Measurements from ENCODE around the gene WBP2. TPM values are rescaled to one million over a fixed set of nuclear protein-coding genes. Genes with fewer than 3 reads are reported as not detected.

WBP2 gene
- total and polyA plus RNA-seq, 2 of the 13 experiments (the other 11 are each of a cell fraction or from before 2014, with no cell fraction given) = 29.2 to 29.5 TPM

DNA sequence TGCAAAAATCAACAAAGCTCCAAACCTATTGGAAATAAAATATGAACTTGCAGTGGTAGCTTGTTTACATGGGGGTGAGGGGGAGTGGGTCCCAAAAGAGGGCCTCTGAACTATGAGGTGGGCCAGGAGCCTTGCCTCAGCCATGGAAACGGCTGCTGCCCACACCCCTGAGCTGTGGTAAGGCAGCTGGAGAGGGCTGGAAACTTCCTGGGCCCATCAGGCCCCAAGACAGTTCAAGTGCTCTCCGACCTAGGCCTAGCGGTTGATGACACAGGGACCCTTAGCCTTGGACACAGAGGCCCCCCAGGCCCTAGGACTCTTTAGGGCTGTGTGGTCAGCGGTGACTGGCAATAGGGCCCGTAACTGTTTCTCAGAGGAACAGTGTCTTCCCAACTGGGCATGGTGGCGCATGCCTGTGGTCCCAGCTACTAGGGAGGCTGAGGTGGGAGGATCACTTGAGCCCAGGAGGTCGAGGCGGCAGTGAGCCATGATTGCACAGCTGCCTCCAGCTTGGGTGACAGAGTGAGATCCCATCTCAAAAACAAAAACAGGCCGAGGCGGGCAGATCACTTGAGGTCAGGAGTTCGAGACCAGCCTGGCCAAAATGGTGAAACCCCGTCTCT lies 29.3 kb downstream of the WBP2 start (continued):
- peak; percentile 32; the same call in 1 of the 2 replicates for TF ChIP-seq POLR2G (IDR thresholded peaks at IDR 0.05; ENCODE audit: low read depth, low read length)
- no peak for TF ChIP-seq ZNF3 (CRISPR knock-in tag; IDR thresholded peaks at IDR 0.05)
- no peak for TF ChIP-seq SNRNP70 (IDR thresholded peaks at IDR 0.05; ENCODE audit: low read depth, low read length)
- TF ChIP-seq NRL (CRISPR knock-in tag; IDR thresholded peaks at IDR 0.05; ENCODE audit: borderline replicate concordance) = no peak
- no peak for TF ChIP-seq ZIK1 (CRISPR knock-in tag; IDR thresholded peaks at IDR 0.05; ENCODE audit: borderline replicate concordance, low read depth)
- TF ChIP-seq SRF (IDR thresholded peaks at IDR 0.05; ENCODE audit: low read depth, low read length) = no peak
- TF ChIP-seq GATAD1 (CRISPR knock-in tag; IDR thresholded peaks at IDR 0.05) = no peak
- 0 out of 2 replicates have a peak, but pooled peaks have one; percentile 9 for TF ChIP-seq ZNF326 (CRISPR knock-in tag; IDR thresholded peaks at IDR 0.05; ENCODE audit: borderline replicate concordance)
- TF ChIP-seq THRA (CRISPR knock-in tag; IDR thresholded peaks at IDR 0.05; ENCODE audit: borderline replicate concordance) = no peak
- TF ChIP-seq, protein P1, sequence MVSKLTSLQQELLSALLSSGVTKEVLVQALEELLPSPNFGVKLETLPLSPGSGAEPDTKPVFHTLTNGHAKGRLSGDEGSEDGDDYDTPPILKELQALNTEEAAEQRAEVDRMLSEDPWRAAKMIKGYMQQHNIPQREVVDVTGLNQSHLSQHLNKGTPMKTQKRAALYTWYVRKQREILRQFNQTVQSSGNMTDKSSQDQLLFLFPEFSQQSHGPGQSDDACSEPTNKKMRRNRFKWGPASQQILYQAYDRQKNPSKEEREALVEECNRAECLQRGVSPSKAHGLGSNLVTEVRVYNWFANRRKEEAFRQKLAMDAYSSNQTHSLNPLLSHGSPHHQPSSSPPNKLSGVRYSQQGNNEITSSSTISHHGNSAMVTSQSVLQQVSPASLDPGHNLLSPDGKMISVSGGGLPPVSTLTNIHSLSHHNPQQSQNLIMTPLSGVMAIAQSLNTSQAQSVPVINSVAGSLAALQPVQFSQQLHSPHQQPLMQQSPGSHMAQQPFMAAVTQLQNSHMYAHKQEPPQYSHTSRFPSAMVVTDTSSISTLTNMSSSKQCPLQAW (CRISPR knock-in tag; IDR thresholded peaks at IDR 0.05) = no peak
- no peak for TF ChIP-seq FOSL2 (CRISPR knock-in tag; IDR thresholded peaks at IDR 0.05)
- TF ChIP-seq ZNF138 (CRISPR knock-in tag; IDR thresholded peaks at IDR 0.05; ENCODE audit: low read depth) = no peak
- TF ChIP-seq MXD4 (CRISPR knock-in tag; IDR thresholded peaks at IDR 0.05) = no peak
- TF ChIP-seq ZNF317 (CRISPR knock-in tag; IDR thresholded peaks at IDR 0.05) = no peak
- no peak for TF ChIP-seq HNRNPLL (IDR thresholded peaks at IDR 0.05; ENCODE audit: low read depth, low read length, poor library complexity, severe bottlenecking)
- TF ChIP-seq MYPOP (CRISPR knock-in tag; IDR thresholded peaks at IDR 0.05) = no peak
- no peak for TF ChIP-seq HNRNPK (IDR thresholded peaks at IDR 0.05; ENCODE audit: low read depth, low read length, poor library complexity, severe bottlenecking)
- peak; percentile 79 for TF ChIP-seq AGO2 (optimal IDR thresholded peaks at IDR 0.05; ENCODE audit: low read depth, low read length)
- TF ChIP-seq, protein P2, sequence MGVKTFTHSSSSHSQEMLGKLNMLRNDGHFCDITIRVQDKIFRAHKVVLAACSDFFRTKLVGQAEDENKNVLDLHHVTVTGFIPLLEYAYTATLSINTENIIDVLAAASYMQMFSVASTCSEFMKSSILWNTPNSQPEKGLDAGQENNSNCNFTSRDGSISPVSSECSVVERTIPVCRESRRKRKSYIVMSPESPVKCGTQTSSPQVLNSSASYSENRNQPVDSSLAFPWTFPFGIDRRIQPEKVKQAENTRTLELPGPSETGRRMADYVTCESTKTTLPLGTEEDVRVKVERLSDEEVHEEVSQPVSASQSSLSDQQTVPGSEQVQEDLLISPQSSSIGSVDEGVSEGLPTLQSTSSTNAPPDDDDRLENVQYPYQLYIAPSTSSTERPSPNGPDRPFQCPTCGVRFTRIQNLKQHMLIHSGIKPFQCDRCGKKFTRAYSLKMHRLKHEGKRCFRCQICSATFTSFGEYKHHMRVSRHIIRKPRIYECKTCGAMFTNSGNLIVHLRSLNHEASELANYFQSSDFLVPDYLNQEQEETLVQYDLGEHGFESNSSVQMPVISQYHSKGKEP (CRISPR knock-in tag; IDR thresholded peaks at IDR 0.05) = no peak
- TF ChIP-seq ZNF550 (CRISPR knock-in tag; IDR thresholded peaks at IDR 0.05; ENCODE audit: borderline replicate concordance) = no peak
- 0 out of 2 replicates have a peak, but pooled peaks have one; percentile 23 for TF ChIP-seq NFKB2 (CRISPR knock-in tag; IDR thresholded peaks at IDR 0.05; ENCODE audit: borderline replicate concordance)
- no peak for TF ChIP-seq ZNF709 (CRISPR knock-in tag; IDR thresholded peaks at IDR 0.05)

Data from HepG2 (cell line).